ENCODE measurements around the gene UBXN7. TPM values are rescaled to one million over a fixed set of nuclear protein-coding genes. Genes with fewer than 3 reads are reported as not detected.
"Not testable (repeated sequence)": the region's sequence is repeated elsewhere in the genome, so short reads cannot be mapped to it uniquely, and the experiment has no call there.

UBXN7 gene, protein sequence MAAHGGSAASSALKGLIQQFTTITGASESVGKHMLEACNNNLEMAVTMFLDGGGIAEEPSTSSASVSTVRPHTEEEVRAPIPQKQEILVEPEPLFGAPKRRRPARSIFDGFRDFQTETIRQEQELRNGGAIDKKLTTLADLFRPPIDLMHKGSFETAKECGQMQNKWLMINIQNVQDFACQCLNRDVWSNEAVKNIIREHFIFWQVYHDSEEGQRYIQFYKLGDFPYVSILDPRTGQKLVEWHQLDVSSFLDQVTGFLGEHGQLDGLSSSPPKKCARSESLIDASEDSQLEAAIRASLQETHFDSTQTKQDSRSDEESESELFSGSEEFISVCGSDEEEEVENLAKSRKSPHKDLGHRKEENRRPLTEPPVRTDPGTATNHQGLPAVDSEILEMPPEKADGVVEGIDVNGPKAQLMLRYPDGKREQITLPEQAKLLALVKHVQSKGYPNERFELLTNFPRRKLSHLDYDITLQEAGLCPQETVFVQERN
- 14.3 and 31.0 TPM in 2 replicates for total RNA-seq

DNA sequence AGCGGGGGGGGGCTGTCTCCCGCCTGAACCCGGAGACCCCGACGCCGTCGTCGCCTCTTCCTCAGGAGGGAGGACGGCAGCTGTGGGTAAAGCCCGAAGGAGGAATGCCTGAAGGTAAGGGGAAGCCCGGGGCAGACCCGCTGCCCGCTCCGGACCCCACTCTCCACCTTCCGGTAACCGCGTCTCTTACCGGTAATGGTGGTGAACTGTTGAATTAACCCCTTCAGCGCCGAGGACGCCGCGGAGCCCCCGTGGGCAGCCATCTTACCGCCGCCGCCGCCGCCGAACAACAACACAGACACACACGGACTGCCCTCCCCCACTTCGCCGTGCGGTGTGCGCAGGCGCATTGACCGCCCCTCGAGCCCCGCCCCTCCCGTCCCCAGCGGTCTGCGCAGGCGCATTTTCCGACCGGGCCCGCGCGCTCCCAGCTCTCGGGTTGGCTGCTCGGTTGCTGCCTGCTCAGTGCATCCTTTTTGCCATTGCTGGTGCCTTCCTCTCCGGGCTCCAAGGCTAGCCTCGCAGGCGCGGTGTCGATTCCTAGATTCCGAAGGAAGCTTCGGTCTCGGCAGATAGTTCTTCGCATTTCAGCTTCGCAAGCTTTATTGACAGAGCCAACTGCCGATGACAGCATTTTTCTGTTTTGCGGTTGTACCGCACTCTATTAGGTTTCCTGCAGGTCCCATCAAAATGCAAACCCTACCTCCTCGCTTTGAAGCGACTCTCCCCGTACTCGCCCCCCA, at the start of gene UBXN7:
Gene UBXN7 (minus strand): TSS at position 291 of the 743 bp plus-strand sequence. CDS start 28 bp downstream, at position 263.
- DNase-seq (ENCODE audit: extremely low read depth, low read depth, low spot score): peak; percentile 50

DNA sequence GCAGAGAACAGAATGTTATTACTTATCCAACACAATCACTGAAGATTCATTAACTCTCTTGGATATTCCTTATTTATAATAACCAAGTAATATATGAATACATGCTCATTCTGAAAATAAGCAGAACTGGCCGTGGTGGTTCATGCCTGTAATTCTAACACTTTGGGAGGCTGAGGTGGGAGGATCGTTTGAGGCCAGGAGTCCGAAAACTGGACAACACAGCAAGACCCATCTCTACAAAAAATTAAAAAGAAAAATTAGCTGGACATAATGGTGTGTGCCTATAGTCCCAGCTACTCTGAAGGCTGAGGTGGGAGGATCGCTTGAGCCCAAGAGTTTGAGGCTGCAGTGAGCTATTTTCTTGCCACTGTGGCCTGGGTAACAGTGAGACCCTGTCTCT, 45.5 kb upstream of the UBXN7 start:
- DNase-seq (ENCODE audit: extremely low read depth, low read depth, low spot score): no peak

DNA sequence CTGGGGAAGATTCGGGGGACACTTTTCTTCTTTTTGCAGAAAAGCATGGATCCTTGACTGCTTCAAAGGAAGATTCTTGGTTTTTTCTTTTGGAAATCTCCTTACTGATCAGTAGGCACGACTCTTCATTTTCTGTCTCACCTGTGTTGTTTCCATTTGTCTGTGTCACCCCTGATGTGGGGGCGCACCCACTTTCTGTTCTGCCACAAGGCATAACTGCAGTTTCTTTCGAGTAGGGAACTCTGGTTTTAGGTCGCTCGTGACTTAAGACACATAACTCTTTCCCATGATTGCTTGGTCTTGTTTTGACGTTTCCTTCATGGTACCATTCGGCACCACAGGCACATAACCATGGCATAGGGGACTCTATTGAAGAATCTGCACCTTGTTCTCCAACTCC, 40.1 kb upstream of the UBXN7 start:
- no peak for DNase-seq (ENCODE audit: extremely low read depth, low read depth, low spot score)

DNA sequence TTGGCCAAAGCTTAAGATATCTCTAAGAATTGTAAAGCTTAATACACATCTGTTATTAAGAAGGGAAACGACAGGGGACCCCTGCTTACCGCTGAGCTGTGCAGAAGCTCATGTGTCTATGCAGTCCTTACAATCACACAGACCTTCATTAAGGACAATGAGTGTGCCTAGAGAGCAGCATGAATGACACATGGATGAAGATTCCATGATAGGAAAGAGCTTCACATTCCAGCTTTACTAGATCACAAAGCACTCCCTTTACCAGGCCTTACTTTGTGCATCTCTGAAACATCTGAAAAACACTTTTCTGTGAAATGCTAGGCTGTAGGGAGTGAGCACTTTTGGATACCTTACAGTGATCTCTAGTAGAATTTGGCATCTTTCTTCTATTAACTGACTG, 39.3 kb upstream of the UBXN7 start:
- no peak for DNase-seq (ENCODE audit: extremely low read depth, low read depth, low spot score)

DNA sequence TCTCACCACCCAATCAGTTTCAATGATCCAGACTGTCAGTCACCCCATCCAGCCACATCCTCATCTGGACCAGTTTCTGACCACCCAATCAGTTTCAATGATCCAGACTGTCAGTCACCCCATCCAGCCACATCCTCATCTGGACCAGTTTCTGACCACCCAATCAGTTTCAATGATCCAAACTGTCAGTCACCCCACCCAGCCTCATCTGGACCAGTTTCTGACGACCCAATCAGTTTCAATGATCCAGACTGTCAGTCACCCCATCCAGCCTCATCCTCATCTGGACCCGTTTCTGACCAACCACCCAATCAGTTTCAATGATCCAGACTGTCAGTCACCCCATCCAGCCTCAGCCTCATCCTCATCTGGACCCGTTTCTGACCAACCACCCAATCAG, 38.0 kb upstream of the UBXN7 start:
- not testable (repeated sequence) for DNase-seq (ENCODE audit: extremely low read depth, low read depth, low spot score)

DNA sequence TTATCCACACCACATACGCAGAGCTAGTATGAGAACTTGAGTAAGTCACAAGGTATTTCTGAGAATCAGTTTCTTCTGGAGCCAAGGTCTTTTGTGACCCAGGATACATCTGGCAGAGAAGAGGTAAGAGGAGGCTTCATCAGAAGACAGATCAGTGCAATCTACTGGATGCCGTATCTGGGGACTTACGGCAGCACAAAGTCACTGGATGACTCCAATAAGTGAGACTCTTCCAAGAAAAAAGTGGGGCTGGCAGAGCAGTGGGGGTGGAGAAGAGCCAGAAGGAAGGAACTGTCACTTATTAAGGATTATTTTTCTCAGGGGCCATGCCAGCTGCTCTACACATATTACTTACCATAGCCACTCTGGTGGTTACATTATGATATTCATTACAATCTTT, 31.6 kb upstream of the UBXN7 start:
- DNase-seq (ENCODE audit: extremely low read depth, low read depth, low spot score): no peak

DNA sequence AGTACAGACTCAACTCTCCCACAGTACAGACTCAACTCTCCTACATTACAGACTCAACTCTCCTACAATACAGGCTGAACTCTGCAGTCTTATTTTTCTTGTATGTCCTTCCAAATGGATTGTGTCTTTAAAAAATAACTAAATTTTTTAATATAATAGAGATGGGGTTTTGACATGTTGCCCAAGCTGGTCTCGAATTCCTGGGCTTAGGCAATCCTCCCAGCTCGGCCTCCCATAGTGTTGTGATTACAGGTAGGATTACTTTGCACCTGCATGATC, 31.2 kb upstream of the UBXN7 start:
- no peak for DNase-seq (ENCODE audit: extremely low read depth, low read depth, low spot score)

DNA sequence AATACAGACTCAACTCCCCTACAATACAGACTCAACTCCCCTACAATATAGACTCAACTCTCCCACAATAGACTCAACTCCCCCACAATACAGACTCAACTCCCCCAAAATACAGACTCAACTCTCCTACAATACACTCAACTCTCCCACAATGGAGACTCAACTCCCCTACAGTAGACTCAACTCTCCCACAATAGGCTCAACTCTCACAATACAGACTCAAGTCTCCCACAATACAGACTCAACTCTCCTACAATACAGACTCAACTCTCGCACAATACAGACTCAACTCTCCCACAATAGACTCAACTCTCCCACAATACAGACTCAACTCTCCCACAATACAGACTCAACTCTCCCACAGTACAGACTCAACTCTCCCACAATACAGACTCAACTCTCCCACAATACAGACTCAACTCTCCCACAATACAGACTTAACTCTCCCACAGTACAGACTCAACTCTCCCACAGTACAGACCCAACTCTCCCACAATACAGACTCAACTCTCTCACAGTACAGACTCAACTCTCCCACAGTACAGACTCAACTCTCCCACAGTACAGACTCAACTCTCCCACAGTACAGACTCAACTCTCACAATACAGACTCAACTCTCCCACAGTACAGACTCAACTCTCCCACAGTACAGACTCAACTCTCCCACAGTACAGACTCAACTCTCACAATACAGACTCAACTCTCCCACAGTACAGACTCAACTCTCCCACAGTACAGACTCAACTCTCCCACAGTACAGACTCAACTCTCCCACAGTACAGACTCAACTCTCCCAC, 30.7 kb upstream of the UBXN7 start:
- DNase-seq (ENCODE audit: extremely low read depth, low read depth, low spot score): not testable (repeated sequence)

DNA sequence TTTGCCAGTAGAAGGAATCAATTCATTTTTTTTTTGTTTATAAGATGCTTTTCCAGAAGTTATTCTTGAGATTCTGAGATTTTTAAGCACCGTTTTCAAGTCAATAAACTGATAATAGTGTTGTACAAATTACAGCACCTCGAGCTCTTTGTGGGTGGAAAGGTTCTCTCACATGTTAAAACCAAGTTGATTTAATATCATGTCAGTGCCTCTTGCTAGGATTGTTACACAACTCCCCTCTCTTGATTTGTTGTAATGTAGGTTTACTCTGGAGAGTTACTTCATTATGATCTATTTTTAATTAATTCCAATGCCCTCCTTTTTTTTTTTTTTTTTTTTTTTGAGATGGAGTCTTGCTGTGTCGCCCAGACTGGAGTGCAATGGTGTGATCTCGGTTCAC, 25.8 kb upstream of the UBXN7 start:
- no peak for DNase-seq (ENCODE audit: extremely low read depth, low read depth, low spot score)

DNA sequence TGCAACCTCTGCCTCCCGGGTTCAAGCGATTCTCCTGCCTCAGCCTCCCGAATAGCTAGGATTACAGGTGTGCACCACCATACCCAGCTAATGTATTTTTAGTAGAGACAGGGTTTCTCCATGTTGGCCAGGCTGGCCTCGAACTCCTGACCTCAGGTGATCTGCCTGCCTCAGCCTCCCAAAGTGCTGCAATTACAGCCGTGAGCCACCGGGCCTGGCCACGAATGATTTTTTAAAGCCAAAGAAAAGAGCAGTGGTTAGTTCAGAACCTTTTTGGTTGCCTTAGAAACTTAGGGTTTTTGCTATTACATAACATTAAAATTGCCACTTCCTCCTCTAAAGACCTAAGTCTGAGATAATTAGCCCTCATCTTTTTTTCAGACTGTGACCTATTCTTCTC, 25.2 kb upstream of the UBXN7 start:
- not testable (repeated sequence) for DNase-seq (ENCODE audit: extremely low read depth, low read depth, low spot score)

DNA sequence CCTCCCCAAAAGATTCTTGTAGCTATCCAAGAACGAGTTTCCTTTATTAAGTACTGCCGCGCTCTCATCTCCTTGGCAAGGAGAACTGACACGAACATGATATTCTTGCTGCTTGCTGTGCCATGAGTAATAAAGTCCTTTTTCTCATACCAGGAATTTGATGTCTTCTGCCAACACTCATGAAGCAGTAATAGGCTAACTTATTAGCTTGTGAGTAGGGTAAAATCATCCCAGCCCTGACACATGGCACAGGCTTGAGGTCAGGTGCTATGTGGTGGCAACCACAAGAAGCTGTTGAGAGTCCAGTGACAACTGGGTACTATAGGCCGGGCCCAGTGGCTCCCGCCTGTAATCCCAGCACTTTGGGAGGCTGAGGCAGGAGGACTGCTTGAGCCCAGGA, 22.7 kb upstream of the UBXN7 start:
- DNase-seq (ENCODE audit: extremely low read depth, low read depth, low spot score): no peak

DNA sequence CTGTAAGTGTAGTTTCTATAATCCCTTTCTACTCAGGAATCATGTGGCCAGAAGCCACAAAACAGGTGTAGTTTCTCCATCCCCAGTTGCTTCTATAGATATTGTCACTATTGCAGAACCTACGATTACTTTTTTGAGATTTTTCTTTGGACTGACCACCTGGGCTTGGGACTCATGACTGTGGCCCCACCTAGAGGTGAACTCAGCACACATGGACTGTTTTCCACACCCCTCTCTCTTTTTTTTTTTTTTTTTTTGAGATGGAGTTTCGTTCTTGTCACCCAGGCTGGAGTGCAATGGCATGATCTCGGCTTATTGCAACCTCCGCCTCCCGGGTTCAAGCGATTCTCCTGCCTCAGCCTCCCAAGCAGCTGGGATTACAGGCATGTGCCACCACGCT, 13.2 kb upstream of the UBXN7 start:
- DNase-seq (ENCODE audit: extremely low read depth, low read depth, low spot score): not testable (repeated sequence)

DNA sequence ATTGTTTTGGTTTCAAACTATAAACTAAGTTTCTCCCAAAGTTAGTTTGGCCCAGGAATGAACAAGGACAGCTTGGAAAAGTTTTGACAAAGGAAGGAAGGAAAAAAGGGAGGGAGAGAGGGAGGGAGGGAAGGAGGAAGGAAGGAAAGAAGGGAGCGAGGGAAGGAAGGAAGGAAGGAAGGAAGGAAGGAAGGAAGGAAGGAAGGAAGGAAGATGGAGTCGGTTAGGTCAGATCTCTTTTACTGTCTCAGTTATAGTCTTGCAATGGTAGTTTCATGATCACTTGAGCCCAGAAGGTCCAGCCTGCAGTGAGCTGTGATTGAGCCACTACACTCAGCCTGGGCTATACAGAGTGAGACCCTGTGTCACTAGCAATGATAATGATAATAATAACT, 12.3 kb upstream of the UBXN7 start:
- DNase-seq (ENCODE audit: extremely low read depth, low read depth, low spot score): no peak

DNA sequence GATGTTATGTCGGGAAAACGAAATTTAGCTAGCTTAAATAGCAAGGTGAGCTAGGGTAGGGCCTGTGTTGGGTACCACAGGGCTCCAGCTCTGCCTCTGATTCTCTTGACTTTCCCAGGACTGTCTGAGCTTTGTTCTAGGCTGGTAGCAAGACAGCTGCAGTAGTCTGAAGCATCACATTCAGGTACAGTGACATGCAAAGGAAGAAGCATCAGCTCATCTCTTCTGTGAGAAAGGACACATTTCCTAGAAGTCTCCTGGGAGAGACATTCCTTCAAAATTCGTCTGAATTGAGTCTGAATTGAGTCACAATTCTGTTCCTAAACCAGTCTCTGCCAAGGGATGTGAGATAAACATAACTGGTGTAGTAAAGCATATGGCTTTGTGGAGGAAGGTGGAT, 8.5 kb upstream of the UBXN7 start:
- DNase-seq (ENCODE audit: extremely low read depth, low read depth, low spot score): no peak

DNA sequence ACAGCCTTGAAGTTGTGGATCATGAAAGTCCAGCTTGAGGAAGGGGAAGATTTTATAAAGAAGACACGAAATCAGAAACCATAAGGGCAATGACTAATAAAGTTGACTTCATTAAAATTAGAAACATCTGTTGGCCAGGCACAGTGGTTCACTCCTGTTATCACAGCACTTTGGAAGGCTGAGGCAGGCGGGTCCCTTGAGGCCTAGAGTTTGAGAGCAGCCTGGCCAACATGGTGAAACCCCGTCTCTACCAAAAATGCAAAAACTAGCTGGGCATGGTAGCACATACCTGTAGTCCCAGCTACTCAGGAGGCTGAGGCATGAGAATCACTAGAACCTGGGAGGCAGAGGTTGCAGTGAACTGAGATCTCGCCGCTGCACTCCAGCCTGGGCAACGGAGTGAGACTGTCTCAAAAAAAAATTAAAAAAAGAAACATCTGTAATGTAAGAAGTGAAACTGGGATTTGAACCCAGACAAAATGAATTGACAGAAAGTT, 7.9 kb upstream of the UBXN7 start:
- DNase-seq (ENCODE audit: extremely low read depth, low read depth, low spot score): no peak

DNA sequence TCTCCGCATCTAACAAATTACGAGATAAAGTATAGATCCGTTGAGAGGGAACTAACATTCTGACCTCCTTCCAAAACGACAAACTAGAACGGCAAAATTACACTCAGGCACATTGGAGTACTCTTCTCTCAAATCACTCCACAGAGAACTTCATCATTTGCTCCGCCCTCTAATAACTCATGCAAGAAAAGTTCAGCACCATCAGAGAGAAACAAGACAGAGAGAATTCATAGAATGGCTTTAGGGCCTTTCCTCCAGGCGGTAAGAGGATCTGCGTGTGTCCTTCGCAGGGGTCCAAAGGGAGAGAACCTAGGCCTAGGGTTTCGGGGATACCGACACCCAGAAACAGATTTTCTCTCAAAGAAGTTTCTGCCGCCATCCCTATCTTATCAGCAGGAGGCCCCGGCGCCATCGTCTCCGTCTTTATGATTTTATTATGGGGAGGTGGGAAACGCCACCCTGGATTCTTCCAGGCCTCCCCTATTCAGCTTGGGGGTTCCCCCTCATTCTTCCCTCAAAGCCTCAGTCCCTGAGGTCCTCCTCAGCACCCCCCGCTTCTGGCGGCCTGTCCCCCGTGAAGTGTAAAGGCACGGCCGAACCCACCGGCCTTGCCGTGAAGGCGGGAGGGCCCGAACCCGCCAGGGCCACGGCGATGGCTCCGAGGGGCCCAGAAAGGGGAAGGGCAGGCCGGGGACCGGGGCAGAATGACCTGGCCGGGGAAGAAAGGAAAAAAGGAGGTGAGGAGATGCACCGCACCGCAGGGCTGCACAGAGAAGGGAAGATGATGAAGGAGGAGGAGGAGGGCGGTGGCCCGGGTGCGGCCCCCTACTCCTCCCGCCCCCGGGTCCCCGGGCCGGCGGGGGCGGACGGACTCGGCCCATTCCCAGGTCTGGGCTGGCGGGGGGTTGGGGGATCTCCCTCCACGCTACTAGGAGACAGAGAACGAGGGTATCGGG, 768 bp downstream of the UBXN7 start:
- DNase-seq (ENCODE audit: extremely low read depth, low read depth, low spot score): no peak

DNA sequence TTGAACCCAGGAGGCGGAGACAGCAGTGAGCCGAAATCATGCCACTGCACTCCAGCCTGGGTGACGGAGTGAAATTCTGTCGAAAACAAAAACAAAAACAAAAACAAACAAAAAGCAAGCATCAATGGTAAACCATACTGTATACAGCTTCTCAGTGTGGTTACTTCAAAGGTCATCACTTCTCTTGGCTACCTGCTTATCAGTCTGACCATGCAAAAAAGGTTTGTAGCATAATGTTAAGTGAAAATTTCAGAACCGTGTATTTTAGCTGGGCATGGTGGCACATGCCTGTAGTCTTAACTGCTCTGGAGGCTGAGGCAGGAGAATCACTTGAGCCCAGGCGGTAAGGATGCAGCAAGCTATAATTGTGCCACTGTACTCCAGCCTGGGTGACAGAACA, 4.2 kb downstream of the UBXN7 start:
- no peak for DNase-seq (ENCODE audit: extremely low read depth, low read depth, low spot score)

DNA sequence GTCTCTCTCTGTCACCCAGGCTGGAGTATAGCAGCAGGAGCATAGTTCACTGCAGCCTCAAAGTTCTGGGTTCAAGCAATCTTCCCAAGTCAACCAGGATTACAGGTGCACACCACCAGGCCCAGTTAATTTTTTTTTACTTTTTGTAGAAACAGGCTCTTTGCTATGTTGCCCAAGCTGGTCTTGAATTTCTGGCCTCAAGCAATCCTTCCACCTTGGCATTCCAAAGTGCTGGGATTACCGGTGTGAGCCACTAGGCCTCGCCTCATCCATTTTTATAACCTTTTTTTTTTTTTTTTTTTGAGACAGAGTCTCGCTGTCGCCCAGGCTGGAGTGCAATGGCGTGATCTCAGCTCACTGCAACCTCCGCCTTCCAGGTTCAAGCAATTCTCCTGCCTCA, 7.8 kb downstream of the UBXN7 start:
- not testable (repeated sequence) for DNase-seq (ENCODE audit: extremely low read depth, low read depth, low spot score)

DNA sequence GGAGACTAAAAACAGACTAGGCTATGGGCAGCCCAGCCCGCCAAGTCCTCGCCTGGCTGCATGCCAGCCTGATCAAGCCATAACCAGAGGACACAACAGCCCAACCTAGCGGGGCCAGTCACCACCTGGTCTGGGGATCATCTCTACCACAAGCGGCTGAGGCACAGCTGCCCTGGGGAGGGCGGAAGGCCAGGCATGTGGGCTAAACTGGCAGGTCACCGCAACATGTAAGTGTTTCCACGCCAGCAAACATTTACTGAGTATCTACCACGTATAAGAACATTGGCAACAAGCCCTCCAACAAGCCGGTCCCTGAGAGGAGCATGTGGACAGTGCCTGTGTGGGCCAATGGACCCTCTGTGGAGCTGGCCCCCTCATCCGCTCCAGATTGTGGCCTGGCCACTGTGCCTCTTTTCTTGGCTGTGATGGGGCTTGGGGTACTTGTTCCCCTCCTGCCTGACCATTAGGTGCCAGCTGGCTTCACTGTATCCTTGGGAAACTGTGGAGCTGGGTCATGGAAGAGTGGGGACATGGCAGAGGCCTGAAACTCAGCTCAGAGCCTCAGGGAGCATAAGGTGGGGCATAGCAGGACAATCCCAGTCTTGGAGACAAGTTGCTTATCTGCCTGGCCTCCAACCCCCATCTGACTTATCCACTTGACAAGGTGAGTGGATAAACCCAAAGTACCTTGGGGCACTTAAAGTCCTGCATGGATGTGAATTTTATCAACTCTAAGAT, 9.0 kb downstream of the UBXN7 start:
- DNase-seq (ENCODE audit: extremely low read depth, low read depth, low spot score): no peak
